Effector CD4-positive, alpha-beta T cell (primary cell): ENCODE results near the gene ARHGAP42.
"Not testable (repeated sequence)": the region's sequence is repeated elsewhere in the genome, so short reads cannot be mapped to it uniquely, and the experiment has no call there.

Source experiments
- DNase-seq: peaks from one replicate; pipeline ENCODE4 v3.0.0-alpha.2; 2020

Gene ARHGAP42

DNA sequence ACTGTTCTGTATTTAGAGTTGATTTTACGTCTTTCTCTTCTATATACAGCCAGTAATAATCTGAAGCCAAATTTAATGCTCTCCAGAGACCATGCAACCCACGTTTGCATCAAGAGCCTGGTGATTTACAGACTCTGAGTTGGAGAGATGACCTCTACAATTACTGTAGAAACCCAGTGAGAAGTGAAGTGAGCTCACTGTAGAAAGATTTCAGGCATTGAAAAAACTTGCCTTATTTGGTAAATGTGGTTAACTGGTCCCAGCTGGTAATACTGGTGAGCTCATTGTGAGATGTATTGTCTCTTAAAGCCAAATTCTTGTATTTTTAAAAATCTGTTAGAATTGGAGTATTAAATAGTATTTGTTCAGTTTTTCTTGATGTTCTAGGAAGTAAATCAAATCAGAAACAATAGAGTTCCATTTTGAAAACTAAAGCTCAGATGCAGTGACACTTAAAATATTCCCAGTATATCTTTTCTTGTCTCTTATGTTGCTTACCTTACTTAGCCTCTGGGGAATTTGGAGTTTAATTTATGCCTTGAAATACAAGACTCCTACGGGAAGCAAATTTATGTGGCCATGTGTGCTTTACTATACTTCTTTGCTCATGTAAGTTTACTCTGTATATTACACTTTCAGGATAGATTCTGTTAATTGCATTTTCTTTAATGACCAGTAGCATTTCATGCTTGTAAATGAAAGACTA is 189.9 kb downstream of the ARHGAP42 start:
- DNase-seq, result no peak

DNA sequence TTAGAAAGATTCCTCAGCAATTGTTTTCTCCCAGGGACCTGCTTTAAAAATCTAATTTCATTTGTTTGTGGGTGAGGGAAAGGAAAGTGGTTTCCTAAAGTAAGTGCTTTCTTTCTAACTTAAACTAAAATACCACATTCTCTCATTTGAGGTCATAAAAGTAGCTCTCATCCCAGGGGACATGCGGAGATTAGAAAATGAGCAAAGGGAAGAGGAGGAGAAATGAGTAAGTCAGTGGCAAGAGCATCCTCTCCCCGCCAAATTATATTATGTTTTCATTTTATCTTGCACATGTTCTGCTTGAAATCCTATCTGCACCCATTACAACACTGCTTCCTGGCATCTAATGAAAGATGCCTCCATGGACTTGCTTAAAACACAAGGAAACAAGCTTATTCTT is 191.4 kb downstream of the ARHGAP42 start:
- DNase-seq, result no peak

DNA sequence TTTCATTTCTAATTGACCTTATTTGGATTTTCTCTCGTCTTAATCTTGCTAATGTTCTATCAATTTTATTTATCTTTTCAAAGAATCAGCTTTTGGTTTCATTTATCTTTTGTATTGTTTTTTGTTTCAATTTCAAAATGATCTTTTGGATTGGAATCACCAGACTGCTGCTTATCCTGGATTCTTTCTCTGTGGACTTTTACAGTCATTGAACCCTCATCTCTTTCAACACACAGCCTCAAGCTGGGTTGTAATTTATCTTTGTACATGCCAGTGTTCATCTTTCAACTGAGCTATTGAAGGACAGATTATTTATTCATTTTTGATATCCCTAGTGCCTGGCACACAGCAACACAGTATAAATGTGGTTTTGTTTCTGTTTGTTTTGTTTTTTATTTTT is 195.9 kb downstream of the ARHGAP42 start:
- DNase-seq, result no peak

DNA sequence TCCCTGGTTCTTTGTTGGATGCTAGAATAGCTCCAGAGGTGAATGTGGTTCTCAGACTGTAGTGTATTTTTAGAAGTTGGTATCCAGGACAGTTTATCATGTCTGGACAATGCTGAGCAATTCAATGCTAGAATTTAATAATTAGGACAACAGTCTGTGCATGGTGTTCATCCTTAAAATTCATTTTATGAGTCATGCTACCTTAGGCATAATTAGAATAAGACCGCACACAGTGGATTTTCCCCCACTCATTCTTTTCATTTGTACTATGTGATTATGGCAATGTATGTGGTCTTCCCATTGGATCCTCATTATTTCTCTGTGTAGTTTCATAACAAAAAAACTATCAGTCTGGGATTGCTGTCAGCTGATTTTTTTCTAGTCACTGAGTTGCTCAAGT is 196.7 kb downstream of the ARHGAP42 start:
- DNase-seq, result no peak

DNA sequence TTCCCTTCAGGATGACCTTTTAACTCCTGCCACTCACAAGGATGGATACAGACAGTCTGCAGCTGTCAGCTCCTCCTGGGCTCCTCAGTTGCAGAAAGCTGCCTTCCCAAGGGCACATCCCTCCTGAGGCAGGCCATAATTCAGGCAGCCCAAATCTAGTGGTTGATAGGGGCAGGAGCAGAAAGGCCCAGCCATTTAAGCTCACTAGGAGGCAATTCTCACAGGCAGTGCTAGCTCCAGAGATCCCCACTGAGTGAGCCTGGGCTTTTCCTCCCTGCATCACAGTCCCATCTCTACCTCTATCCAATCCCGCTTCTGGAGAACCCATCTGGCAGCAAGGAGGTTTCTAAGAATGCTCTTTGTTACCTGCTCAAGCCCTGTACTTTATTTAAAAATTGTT is 200.6 kb downstream of the ARHGAP42 start:
- DNase-seq, result no peak

DNA sequence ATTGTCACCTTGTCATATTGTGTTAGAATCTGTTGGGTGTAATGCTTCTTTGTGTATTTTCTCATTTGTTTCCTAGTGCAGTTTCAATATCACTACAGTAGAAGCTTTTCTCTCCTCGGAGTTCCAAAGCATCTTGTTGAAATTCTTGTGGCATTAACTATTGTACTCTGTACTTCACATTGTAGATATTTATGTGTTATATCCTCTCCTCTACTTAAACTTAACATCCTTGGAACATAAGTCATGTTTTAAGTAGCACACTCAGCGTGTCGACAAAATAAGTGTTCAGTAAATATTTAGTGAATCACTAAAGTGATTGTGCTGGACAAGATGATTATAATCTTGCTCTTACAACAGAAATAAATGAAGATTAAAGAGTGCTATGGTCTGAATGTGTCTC is 201.7 kb downstream of the ARHGAP42 start:
- DNase-seq, result no peak

DNA sequence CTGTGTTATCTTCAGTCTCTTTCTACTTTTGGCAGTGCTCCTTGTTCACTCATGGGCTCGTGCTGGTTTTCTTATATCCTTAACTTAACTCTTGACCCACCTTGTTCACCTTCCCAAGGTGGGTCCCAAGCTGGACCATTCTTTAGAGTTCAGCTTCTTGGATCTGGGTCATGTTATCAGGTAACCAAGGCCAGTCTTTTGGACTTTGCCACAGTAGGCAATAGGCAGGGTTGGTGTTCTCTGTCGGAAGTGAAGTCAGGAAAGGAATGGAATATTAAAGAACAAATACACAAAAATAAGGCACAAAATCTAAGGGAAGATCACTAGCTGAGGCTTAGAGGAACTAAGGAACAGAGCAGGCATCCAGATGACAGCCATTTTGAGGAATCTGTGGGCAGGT is 202.7 kb downstream of the ARHGAP42 start:
- DNase-seq, result no peak

DNA sequence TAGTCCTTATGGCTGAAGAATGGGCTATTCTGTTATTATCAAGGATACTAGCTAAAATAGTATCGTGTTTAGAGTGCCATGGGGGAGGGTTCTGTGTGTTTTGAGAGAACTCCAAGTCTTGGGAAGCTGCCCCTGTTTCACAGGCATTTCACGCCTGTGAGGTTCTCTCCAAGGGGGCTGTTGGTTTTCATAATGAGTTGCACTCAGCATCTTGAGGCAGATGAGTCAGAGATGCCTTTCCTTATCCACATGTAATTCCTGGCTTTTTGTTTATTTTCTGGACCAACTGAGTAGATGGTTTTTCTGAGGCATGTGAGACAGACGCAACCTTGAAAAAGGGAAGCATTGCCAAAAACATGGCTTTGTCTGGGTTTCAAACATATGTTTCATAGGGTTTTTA is 203.7 kb downstream of the ARHGAP42 start:
- DNase-seq, result no peak

DNA sequence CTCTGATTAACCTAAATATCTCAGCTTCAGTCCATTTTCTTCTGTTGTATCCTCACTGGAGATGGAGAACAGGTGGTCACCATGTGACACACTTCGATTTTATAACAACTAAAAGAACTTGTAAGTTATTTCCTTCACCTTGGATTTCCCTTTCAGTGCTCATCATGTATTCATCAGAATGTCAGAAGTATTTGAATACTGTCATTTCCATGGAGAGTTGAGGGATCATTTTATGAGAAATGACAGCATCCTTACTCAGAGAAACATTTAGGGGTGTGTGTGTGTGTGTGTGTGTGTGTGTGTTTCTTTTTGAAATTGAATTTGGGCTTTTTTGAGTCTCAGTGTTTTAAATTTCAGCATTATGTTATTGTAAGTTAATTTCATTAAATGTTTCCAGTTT is 205.8 kb downstream of the ARHGAP42 start:
- DNase-seq, result no peak

DNA sequence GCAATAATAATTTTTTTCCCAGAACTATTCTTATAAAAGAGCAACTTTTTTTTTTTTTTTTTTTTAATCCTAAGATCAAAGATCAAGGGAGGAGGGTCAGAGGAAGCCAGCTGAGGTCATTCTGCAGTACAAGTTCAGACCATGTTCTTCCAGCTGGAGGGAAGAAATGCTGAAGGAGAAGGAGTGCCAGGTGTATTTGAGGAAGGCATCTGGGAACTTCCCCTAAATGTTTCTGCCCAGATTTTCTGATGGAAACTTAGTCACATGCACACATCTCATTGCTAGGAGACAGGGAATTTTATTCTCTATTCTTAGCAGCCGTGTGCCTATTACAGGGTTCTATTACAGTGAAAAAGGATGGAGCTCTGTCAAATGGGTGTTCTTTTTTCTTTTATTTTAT is 208.4 kb downstream of the ARHGAP42 start:
- DNase-seq, result no peak

DNA sequence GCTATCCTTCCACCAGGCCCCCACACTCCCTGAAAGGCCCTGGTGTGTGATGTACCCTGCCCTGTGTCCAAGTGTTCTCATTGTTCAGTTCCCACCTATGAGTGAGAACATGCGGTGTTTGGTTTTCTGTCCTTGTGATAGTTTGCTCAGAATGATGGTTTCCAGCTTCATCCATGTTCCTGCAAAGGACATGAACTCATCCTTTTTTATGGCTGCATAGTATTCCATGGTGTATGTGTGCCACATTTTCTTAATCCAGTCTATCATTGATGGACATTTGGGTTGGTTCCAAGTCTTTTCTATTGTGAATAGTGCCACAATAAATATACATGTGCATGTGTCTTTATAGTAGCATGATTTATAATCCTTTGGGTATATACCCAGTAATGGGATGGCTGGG is 208.9 kb downstream of the ARHGAP42 start:
- DNase-seq, result not testable (repeated sequence)

DNA sequence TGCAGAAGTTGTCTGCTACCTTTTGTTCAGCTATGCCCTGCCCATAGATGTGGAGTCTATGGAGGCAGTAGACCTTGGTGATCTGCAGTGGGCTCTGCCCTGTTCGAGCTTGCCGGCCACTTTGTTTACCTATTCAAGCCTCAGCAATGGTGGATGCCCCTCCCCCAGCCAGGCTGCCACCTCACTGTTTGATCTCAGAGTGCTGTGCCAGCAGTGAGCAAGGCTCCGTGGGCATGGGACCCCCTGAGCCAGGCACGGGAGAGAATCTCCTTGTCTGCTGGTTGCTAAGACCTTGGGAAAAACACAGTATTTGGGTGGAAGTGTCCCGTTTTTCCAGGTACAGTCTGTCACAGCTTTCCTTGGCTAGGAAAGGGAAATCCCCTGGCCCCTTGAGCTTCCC is 214.4 kb downstream of the ARHGAP42 start:
- not testable (repeated sequence) for DNase-seq

DNA sequence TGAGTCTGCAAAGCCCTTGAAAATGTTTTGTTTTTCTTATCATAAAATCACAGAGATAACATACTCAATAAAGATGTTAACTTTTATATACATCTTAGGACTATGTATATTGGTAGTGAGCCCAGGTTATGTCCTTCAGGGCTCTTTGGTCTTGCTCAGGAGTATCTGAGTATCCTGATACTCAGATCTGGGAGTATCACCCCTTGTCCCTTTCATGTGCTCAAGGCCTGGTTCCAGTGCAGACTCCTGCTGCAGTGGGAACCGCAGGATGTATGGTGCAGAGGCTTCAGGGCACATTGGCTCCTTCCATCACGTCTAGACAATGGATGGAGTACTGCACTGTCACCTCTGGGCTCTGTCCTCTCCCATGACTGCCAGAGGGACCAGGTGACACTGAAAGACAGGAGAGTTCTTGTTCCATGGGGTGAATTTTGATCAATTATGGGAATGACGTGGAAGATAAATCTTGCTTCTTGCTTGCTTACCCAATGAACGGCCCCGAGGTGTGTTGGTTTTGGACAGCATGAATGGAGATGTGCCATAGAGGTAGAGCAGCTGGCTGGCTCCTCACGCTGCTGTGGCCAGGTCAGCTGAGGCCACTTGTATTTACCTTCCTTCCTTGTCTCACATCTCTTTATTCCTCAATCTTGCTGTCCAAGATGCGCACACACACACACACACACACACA is 215.5 kb downstream of the ARHGAP42 start:
- DNase-seq, result no peak

DNA sequence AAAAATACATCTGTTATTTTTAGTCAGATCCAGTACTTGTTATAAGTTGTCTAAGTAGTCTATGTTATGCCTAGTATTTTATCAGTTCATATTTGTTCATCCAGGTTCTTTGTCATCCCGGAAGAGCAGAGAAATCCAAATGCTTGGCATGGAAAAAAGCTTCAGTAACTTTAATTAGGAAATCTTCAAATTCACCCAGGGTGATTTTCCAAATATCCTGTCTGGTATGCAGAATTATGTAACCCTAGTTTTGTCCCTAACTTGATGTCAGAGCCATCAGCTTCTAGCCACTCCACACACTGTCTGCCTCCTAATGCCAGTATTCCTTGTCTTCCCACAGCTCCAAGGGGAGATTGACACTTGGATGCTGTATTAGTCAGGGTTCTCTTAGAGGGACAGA is 216.2 kb downstream of the ARHGAP42 start:
- no peak for DNase-seq

DNA sequence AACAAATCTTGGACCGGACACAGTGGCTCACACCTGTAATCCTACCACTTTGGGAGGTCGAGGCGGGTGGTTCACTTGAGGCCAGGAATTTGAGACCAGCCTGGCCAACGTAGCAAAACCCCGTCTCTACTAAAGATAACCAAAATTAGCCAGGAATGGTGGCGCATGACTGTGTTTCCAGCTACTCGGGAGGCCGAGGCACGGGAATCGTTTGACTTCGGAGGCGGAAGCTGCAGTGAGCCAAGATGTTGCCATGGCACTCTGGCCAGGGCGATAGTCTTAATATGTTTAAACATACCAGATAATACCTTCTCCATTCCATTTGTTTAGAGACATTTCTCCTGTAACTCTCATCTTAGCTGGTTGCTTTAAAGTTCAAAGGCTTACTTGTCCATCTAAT is 218.6 kb downstream of the ARHGAP42 start:
- no peak for DNase-seq

DNA sequence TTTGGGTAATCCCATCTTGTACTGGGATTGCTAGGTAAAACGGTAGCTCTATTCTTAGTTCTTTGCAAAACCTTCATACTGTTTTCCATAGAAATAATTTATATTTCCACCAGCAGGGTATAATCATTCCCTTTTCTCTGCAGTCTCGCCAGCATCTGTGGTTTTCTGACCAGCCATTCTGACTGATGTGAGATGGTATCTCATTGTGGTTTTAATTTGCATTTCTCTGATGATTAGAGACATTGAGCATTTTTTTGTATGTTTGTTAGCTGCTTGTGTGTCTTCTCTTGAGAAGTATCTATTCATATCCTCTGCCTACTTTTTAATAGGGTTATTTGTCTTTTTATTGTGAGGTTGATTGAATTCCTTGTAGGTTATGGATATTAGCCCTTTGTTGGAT is 221.7 kb downstream of the ARHGAP42 start:
- no peak for DNase-seq

DNA sequence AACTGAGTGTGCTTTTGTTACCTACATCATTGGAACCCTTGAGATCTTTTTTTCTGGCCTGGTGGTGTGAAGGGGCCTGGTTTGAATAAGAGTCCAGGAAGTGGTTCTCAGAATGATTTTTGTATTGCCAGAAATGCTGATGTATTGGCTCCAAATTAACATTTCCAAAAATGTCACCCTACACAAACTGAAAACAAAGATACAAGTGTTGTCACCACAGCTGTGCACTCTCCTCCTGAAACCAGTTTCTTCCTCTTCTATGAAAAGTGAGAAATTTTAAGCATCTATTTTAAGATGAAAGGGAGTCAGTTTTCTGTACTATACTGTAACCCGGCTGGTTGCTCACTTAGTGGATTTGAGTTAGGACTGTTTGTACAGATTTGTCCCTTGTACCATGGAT is 223.7 kb downstream of the ARHGAP42 start:
- no peak for DNase-seq

DNA sequence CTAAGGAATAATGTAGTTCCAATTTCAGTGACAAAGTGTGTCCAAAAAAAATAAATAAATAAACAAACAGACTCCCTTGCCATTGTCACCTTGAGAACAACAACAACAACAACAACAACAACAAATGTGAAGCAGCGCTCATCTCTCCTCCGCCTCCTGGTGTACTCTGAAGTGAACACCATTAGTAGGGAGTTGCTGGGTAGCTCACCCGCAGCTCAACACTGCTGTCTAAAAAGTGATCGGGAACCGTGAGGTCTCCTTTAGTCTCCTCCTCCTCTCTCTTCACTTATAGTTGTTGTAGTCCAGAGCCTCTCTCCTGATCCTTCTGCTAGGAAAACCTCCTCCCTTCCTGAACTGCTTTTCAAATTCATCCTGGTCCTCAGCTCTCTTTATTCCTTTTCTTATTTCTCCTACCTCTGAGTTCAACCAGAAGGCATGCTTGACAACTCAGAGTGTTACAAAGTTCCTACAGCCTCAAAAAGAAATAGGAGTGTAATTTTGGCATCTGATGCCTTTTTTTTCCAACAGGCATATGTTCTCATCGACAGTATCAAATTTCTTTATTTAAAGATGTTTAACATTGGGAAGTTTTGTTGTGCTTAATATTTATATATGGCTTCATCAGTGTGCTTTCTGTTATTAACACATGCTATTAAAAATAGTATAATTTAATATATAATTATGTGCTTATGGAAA is 227.5 kb downstream of the ARHGAP42 start:
- DNase-seq, result no peak

DNA sequence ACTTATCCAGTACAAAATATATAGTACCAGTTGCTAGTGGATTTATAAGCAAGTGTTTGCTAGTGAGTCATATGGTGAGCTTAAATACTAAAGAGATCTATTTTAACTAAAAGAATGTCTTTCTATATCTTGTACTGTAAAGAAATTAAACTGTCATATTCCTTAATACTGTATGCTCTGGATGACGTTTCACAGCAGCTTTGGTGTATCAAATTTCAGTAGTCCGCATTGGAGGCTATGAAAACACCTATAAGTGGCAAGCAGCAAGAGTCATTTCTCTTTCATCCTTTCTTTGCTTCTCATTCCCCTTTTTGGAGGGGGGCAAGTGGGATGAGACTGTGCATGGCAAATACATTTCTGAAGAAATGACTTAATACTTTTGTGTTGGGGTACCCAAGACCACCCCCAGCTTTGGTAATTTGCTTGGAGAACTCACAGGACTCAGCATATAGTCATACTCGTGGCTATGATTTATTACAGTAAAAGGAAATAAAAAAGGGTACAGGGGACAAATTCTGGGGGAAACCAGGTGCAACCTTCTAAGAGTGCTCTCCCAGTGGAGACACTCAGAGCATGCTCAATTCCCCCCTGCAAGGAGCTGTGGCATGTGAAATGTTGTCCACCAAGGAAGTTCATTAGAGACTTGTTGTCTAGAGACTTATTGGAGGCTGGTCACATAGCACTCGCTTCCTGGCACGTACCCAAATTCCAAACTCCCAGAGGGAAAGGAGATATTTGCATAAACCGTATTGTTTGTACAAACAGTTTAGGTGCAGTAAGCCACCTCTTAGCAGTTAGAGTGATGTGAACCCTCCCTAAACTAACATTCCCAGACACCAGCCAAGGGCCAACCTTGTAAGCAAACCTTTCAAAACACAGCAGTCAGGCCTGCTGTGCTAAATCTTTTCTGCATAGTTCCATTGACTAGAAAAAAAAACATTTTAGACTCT is 231.7 kb downstream of the ARHGAP42 start:
- no peak for DNase-seq

DNA sequence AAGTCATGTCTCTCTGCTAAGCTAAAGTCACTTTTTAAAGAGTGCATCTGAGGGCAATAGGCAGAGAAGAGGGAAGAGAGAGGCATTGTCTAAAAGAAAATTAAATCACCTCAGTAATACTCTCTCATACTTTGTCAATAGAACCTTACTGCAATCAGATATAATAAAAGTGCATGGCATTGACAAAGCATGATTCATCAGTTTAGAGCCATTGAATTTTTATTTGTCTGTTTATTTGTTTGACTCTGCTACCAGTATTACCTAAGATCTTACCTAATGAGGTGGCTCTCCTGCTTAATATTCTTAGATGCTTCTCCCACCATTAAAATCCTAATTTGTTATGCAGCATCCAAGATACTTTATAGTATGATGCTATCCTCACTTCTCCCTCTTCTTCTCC is 233.5 kb downstream of the ARHGAP42 start:
- no peak for DNase-seq

DNA sequence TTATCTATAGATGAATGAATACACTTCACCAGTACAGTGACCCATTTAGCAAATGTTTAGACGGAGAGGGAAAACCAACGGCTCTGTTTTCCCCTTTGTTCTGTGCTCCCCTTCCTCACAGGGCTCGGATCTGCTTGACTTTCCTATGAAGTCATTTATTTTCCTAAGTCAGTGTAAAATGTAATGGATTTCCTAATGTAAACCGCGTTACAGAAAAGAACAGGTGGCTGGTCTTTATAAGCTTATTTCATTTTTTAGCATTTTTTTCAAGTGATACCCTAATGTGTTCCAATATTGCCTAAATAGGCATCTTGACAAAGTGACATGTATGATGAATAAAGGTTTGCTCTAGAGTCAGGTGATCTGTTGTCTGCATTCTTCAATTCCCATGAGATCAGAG is 235.0 kb downstream of the ARHGAP42 start:
- DNase-seq, result no peak

DNA sequence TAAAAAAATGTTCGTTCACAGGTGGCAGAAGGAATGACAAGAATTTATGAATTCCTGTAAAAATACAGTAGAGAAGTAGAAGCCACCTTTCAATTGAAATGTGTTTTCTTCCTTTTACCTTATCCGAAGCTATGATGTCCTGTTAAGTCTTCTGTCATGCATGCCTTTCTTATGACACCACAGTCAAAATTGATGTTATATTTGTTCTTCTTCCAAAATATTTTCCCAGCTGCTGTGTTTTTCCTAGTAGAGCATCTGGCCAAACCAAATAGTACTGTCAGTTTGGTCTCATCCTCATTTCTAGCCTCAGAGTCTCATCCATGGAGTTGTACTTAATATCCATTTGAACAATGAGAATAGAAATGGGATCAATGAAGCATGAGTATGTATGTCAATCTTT is 236.5 kb downstream of the ARHGAP42 start:
- DNase-seq, result no peak

DNA sequence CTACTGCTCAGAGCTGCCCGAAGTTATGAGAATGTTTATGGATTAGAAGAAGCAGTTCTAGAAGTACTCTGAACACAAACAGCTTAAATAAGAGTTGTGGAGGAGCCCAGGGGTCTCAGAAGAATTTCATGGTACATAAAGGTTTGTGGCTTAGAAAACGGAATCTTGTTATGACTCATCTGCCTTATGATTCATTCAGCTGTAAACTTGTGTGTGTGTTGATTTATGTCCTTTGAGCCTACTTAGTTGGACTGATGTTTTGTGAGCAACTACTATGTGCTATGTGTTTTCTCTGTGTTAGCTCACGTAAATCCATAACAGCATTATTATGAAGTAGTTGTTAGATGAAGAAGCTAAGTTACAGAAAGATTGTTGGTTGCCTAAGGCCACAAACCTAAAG is 238.8 kb downstream of the ARHGAP42 start:
- no peak for DNase-seq
